BLaER1 treated with 17β-estradiol and CSF1 and Interleukin-3, amounts not matched to agents 10 nM and 100 nM (cell line): ENCODE data around the gene WNT3.
A peak's percentile ranks its signal among the peaks of the same experiment; 100 is the strongest.
"Not testable (repeated sequence)": the region's sequence is repeated elsewhere in the genome, so short reads cannot be mapped to it uniquely, and the experiment has no call there.

Experiments
- H3K27ac ChIP-seq, 11 experiments: shearing (Covaris generic); formaldehyde crosslinking; 2 replicates each; pipeline ENCODE4 v1.8.1; 2022
- H3K27me3 ChIP-seq, 11 experiments: shearing (Covaris generic); formaldehyde crosslinking; 2 replicates each; pipeline ENCODE4 v1.8.1; 2022
- H3K36me3 ChIP-seq, 11 experiments: shearing (Covaris generic); formaldehyde crosslinking; 2 replicates each; pipeline ENCODE4 v1.8.1; 2022
- H3K4me1 ChIP-seq, 10 experiments: shearing (Covaris generic); formaldehyde crosslinking; 2 replicates each; pipeline ENCODE4 v1.8.1; 2022
- H3K4me2 ChIP-seq, 11 experiments: shearing (Covaris generic); formaldehyde crosslinking; 2 replicates each; pipeline ENCODE4 v1.8.1; 2022
- H3K4me3 ChIP-seq, 10 experiments: shearing (Covaris generic); formaldehyde crosslinking; 2 replicates each; pipeline ENCODE4 v1.8.1; 2022
- H3K9ac ChIP-seq, 11 experiments: shearing (Covaris generic); formaldehyde crosslinking; 2 replicates each; pipeline ENCODE4 v1.8.1; 2022
- H3K9me3 ChIP-seq, 11 experiments: shearing (Covaris generic); formaldehyde crosslinking; replicated peaks in 1 of 11; 2 replicates each; pipeline ENCODE4 v1.8.1; 2022
- H4K20me1 ChIP-seq, 11 experiments: shearing (Covaris generic); formaldehyde crosslinking; 2 replicates each; pipeline ENCODE4 v1.8.1; 2022
- Cebpa-rat ChIP-seq, 11 experiments: shearing (Covaris generic); IDR thresholded peaks; 2 replicates each; pipeline ENCODE4 v1.8.1; 2022

WNT3 gene

DNA sequence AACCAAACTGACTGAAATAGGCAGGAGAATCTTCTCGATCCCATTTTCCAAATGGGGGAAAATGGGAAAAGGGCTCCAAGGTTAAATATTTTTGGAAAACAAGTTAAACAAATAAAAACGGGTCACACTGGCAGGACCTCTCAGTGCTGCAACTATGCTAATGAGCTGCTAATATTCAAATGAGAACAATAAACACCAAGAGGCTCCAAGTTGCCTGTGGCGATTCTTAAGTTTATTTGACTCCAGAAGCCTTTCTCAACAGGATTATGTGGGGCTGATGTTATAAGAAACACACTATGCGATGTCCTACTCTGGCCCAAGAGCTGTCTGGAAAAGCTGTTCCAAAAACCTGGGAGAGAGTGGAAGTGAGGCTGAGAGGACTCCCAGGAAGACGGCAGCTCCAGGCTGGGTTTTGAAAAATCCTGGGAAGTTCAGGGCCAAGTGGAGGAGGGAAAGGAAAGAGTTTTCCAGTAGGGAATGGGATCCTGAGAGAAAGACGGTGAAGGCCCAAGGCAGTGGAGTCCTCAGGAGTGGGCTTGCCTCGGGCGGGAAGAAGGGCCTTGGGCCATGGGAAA lies 21.4 kb downstream of the WNT3 start:
- Histone ChIP-seq H3K9me3 (no peaks in the 10 kb centered on the region), H3K4me1 (peaks cover 4 to 23% (median 19%) of the 10 kb centered on the region in 10 experiments; a peak in 19 of 20 replicates), H3K27me3 (no peaks in the 10 kb centered on the region), H3K36me3 (no peaks in the 10 kb centered on the region), H3K4me2 (no peak overlapping the region), H4K20me1 (peaks cover 0 to 7% (median 0%) of the 10 kb centered on the region in 11 experiments; a peak in 1 of 22 replicates), H3K9ac (no peak overlapping the region), H3K27ac (no peak overlapping the region), H3K4me3 (no peak overlapping the region)
- no peak for TF ChIP-seq Cebpa-rat (IDR thresholded peaks at IDR 0.05)

- Histone ChIP-seq H3K4me3 (no peak overlapping the region), H3K4me1 (peaks cover 4 to 23% (median 19%) of the 10 kb centered on the region in 10 experiments; a peak in 19 of 20 replicates), H3K9ac (no peak overlapping the region), H3K36me3 (no peaks in the 10 kb centered on the region), H3K27me3 (no peaks in the 10 kb centered on the region), H4K20me1 (peaks cover 0 to 7% (median 0%) of the 10 kb centered on the region in 11 experiments; a peak in 1 of 22 replicates), H3K9me3 (no peaks in the 10 kb centered on the region), H3K4me2 (no peak overlapping the region), H3K27ac (no peak overlapping the region)
- no peak for TF ChIP-seq Cebpa-rat (IDR thresholded peaks at IDR 0.05)
Measured at GRCh38 chr17:46796524-46796923, 22.0 kb downstream of the WNT3 start.

DNA sequence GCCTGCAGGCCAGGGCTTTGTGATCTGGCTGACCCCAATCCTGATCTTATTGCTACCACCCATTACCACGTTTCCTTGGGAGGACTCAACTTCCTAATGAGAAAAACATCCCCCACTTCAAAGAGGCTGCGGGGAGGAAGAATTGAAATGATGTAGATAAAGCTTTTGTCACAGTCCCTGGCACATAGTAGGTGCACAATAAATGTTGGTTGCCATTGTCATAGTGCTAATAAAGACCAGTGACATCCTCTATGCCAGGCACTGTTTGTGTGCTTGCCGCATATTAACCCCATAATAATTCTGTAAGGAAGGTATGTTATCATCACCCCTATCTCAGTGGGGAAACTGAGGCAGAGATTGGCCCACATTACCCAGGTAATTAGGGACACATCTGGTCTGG lies 22.4 kb downstream of the WNT3 start:
- H3K4me2 ChIP-seq: no peak overlapping the region
- H3K36me3 ChIP-seq: no peaks in the 10 kb centered on the region
- no peak for TF ChIP-seq Cebpa-rat (IDR thresholded peaks at IDR 0.05)
- no peaks in the 10 kb centered on the region for H3K27me3 ChIP-seq
- peaks cover 0 to 7% (median 0%) of the 10 kb centered on the region in 11 experiments; a peak in 1 of 22 replicates for H4K20me1 ChIP-seq
- no peak overlapping the region for H3K4me3 ChIP-seq
- no peak overlapping the region for H3K27ac ChIP-seq
- H3K4me1 ChIP-seq: peaks cover 4 to 27% (median 19%) of the 10 kb centered on the region in 10 experiments; a peak in 19 of 20 replicates
- H3K9ac ChIP-seq: no peak overlapping the region
- no peaks in the 10 kb centered on the region for H3K9me3 ChIP-seq

DNA sequence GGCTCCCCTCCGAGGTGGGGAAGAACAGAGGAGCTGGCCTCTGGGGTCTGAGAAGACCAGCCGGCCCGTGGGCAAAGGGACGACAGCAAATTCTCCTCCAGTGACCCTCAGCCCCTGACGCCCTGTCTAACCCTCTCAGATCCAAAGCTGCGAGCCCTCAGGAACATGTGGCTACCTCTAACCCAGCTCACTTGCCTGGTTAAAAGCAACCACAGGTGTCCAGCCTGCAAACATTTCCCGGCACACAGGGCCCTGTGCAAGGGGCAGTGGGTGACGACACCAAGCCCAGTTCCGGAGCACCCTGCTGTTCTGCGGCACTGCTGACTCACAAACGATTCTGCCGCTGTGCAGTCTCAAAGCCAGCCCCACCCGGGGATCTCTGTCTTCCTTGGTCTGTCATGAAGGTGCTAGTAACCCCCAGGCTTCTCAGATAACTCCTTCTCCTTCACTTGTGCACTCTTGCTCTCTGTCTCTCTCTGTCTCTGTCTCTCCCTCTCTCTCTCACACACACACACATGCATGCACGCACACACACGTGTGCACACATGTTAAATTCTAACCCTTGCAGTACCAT lies 23.0 kb downstream of the WNT3 start:
- Histone ChIP-seq H3K9ac (no peak overlapping the region), H3K36me3 (no peaks in the 10 kb centered on the region), H3K4me2 (no peak overlapping the region), H3K27ac (no peak overlapping the region), H3K4me3 (no peak overlapping the region), H3K4me1 (peaks cover 9 to 33% (median 26%) of the 10 kb centered on the region in 10 experiments; a peak in 19 of 20 replicates), H4K20me1 (peaks cover 0 to 7% (median 0%) of the 10 kb centered on the region in 11 experiments; a peak in 1 of 22 replicates), H3K9me3 (no peaks in the 10 kb centered on the region), H3K27me3 (no peaks in the 10 kb centered on the region)
- no peak for TF ChIP-seq Cebpa-rat (IDR thresholded peaks at IDR 0.05)

GRCh38 chr17:46794318-46794717 lies 24.2 kb downstream of the WNT3 start:
- peaks cover 0 to 7% (median 0%) of the 10 kb centered on the region in 11 experiments; a peak in 1 of 22 replicates for H4K20me1 ChIP-seq
- TF ChIP-seq Cebpa-rat (IDR thresholded peaks at IDR 0.05): no peak
- H3K9me3 ChIP-seq: peaks cover 0 to 4% (median 0%) of the 10 kb centered on the region in 11 experiments; a peak in 1 of 22 replicates
- H3K4me1 ChIP-seq: peaks cover 11 to 37% (median 27%) of the 10 kb centered on the region in 10 experiments; a peak in 19 of 20 replicates
- H3K27me3 ChIP-seq: no peaks in the 10 kb centered on the region
- no peak overlapping the region for H3K9ac ChIP-seq
- no peak overlapping the region for H3K27ac ChIP-seq
- H3K4me3 ChIP-seq: no peak overlapping the region
- peak overlapping the region; percentile 19 to 77 (median 69); a peak in 19 of 22 replicates for H3K4me2 ChIP-seq
- H3K36me3 ChIP-seq: no peaks in the 10 kb centered on the region

- Histone ChIP-seq H3K4me2 (peak overlapping the region; percentile 4 to 77 (median 69); a peak in 19 of 22 replicates), H3K27ac (no peak overlapping the region), H3K36me3 (no peaks in the 10 kb centered on the region), H3K4me1 (peaks cover 11 to 37% (median 27%) of the 10 kb centered on the region in 10 experiments; a peak in 19 of 20 replicates), H3K27me3 (no peaks in the 10 kb centered on the region), H3K9ac (no peak overlapping the region), H4K20me1 (peaks cover 0 to 7% (median 0%) of the 10 kb centered on the region in 11 experiments; a peak in 1 of 22 replicates), H3K4me3 (no peak overlapping the region), H3K9me3 (peaks cover 0 to 6% (median 0%) of the 10 kb centered on the region in 11 experiments; a peak in 1 of 22 replicates)
- no peak for TF ChIP-seq Cebpa-rat (IDR thresholded peaks at IDR 0.05)
Measured at GRCh38 chr17:46793541-46793940, 25.0 kb downstream of the WNT3 start.

DNA sequence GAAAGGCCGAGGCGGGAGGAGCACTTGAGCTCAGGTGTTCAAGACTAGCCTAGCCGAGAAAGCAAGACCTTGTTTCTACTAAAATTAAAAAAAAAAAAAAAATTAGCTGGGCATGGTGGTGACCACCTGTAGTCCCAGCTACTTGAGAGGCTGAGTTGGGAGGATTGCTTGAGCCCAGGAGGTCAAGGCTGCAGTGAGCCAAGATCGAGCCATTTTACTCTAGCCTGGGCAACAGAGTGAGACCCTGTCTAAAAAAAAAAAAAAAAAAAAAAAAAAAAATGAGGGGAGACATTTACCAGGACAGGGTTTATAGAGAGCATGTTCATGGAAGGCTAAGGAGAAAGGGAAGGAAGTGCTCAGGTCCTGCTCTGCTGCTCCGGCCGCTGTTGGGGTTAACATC lies 25.5 kb downstream of the WNT3 start:
- H3K9ac ChIP-seq, H3K27me3 ChIP-seq, H3K27ac ChIP-seq, H3K36me3 ChIP-seq, H4K20me1 ChIP-seq, H3K4me3 ChIP-seq, H3K9me3 ChIP-seq: not testable (repeated sequence)
- Histone ChIP-seq H3K4me2 (peak overlapping the region in 10 of 11 experiments; percentile 44 to 77 (median 69); a peak in 19 of 22 replicates), H3K4me1 (peaks cover 11 to 37% (median 27%) of the 10 kb centered on the region in 10 experiments; a peak in 19 of 20 replicates)

DNA sequence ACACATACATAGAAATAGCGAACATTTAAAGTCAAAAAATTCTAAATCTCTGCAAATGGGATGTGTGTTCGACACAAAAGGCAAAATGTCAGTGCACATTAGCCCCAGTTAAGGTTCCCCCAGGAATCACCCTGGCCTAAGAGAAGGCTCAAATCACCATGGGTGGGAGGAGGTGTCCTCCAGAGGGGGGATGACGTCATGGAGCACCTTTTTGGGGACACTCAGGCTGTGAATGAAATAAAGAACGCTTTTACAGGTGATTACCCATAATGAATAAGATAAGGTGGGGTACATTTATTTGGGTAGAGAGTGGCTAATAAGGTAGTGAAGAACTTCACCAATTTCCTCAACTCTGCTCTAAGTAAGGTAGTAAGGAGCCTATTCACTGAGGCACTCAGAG lies 26.4 kb downstream of the WNT3 start:
- Histone ChIP-seq H4K20me1 (peaks cover 0 to 7% (median 0%) of the 10 kb centered on the region in 11 experiments; a peak in 1 of 22 replicates), H3K27me3 (no peaks in the 10 kb centered on the region), H3K36me3 (no peaks in the 10 kb centered on the region), H3K4me2 (no peak overlapping the region), H3K9ac (no peak overlapping the region), H3K9me3 (peaks cover 0 to 6% (median 0%) of the 10 kb centered on the region in 11 experiments; a peak in 1 of 22 replicates), H3K4me3 (no peak overlapping the region), H3K4me1 (peaks cover 11 to 37% (median 27%) of the 10 kb centered on the region in 10 experiments; a peak in 19 of 20 replicates), H3K27ac (no peak overlapping the region)
- no peak for TF ChIP-seq Cebpa-rat (IDR thresholded peaks at IDR 0.05)

DNA sequence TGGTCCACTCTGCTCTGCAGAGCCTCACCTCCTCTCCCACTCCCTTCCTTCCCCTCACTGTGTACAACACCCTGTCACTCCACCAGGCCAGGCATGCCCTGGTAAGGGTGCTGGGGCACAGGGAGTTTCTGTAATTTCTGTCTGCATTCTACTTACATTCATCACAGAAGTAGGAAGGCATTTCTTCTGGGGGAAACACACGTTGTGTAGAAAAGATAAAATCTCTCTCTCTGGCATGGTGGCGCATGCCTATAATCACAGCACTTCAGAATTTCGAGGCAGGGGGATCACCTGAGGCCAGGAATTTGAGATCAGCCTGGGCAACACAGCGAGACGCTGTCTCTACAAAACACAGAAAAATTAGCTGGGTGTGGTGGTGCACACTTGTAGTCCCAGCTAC lies 27.0 kb downstream of the WNT3 start:
- no peak for TF ChIP-seq Cebpa-rat (IDR thresholded peaks at IDR 0.05)
- Histone ChIP-seq H4K20me1 (peaks cover 0 to 7% (median 0%) of the 10 kb centered on the region in 11 experiments; a peak in 1 of 22 replicates), H3K9ac (no peak overlapping the region), H3K36me3 (no peaks in the 10 kb centered on the region), H3K4me3 (no peak overlapping the region), H3K27me3 (no peaks in the 10 kb centered on the region), H3K4me2 (no peak overlapping the region), H3K9me3 (peaks cover 0 to 6% (median 0%) of the 10 kb centered on the region in 11 experiments; a peak in 1 of 22 replicates), H3K4me1 (peaks cover 11 to 37% (median 27%) of the 10 kb centered on the region in 10 experiments; a peak in 19 of 20 replicates), H3K27ac (no peak overlapping the region)
